Ishikawa (cell line): ENCODE results near the gene ADAM10.

ENCODE experiments used
- CEBPB ChIP-seq: IDR thresholded peaks from 2 replicates; pipeline ENCODE4 v1.6.1; 2012
- EGR1 ChIP-seq: IDR thresholded peaks from 2 replicates; pipeline ENCODE4 v1.6.1; 2012
- EP300 ChIP-seq: IDR thresholded peaks from 2 replicates; pipeline ENCODE4 v1.6.1; 2012; ENCODE audit warnings: borderline replicate concordance
- FOXM1 ChIP-seq: IDR thresholded peaks from 2 replicates; pipeline ENCODE4 v1.6.1; 2012; ENCODE audit warnings: low read depth, borderline replicate concordance
- MAX ChIP-seq: IDR thresholded peaks from 2 replicates; pipeline ENCODE4 v1.6.1; 2012
- NFIC ChIP-seq: IDR thresholded peaks from 2 replicates; pipeline ENCODE4 v1.6.1; 2012
- RAD21 ChIP-seq: IDR thresholded peaks from 2 replicates; pipeline ENCODE4 v1.6.1; 2012; ENCODE audit warnings: low read depth
- REST ChIP-seq: IDR thresholded peaks from 2 replicates; pipeline ENCODE4 v1.6.1; 2012; ENCODE audit warnings: low read depth, mild to moderate bottlenecking
- TCF12 ChIP-seq: IDR thresholded peaks from 2 replicates; pipeline ENCODE4 v1.6.1; 2012; ENCODE audit warnings: low read depth
- TEAD4 ChIP-seq: IDR thresholded peaks from 2 replicates; pipeline ENCODE4 v1.6.1; 2012
- USF1 ChIP-seq: IDR thresholded peaks from 2 replicates; pipeline ENCODE4 v1.6.1; 2012
- YY1 ChIP-seq: IDR thresholded peaks from 2 replicates; pipeline ENCODE4 v1.6.1; 2012; ENCODE audit warnings: low read depth

- TF ChIP-seq YY1 (no peak), TEAD4 (no peak), NFIC (no peak), REST (no peak), MAX (no peak), RAD21 (no peak), EGR1 (no peak), TCF12 (no peak), EP300 (no peak), USF1 (no peak), FOXM1 (no peak), CEBPB (no peak)
Measured at GRCh38 chr15:58703610-58704009, 45.9 kb downstream of the ADAM10 start.
